Choroid plexus epithelial cell (primary cell): ENCODE results near the gene BSND.

Experiments
- DNase-seq: peaks from one replicate; pipeline ENCODE4 v3.0.0-alpha.2; 2010; ENCODE audit warnings: low read depth
- H3K4me3 ChIP-seq: 2 replicates; pipeline ENCODE4 v1.5.1; 2011; ENCODE audit warnings: low read depth, mild to moderate bottlenecking, control low read depth, low read length, moderate library complexity
- CTCF ChIP-seq: conservative IDR thresholded peaks from 2 replicates; pipeline ENCODE4 v1.5.1; 2011; ENCODE audit warnings: low read depth, mild to moderate bottlenecking, control low read depth, inconsistent platforms, low read length, moderate library complexity

BSND gene

GRCh38 chr1:54991939-54992338, 6.8 kb upstream of the BSND start:
- DNase-seq: no peak
- H3K4me3 ChIP-seq: no peak overlapping the region
- no peak for TF ChIP-seq CTCF

- H3K4me3 ChIP-seq: no peak overlapping the region
- no peak for TF ChIP-seq CTCF
Measured at GRCh38 chr1:54993140-54993539, 5.6 kb upstream of the BSND start.

GRCh38 chr1:54994355-54994990, 4.3 kb upstream of the BSND start:
- no peak for DNase-seq
- H3K4me3 ChIP-seq: no peak overlapping the region
- TF ChIP-seq CTCF: no peak

More at GRCh38 chr1:54993140-54993539, 5.6 kb upstream of the BSND start:
- DNase-seq: no peak

- DNase-seq: no peak
- H3K4me3 ChIP-seq: no peak overlapping the region
- TF ChIP-seq CTCF: no peak
Measured at GRCh38 chr1:54995013-54995760, 3.5 kb upstream of the BSND start.

- no peak overlapping the region for H3K4me3 ChIP-seq
- TF ChIP-seq CTCF: no peak
- DNase-seq: no peak
Measured at GRCh38 chr1:54995835-54996234, 2.9 kb upstream of the BSND start.

GRCh38 chr1:54996359-54996868, 2.3 kb upstream of the BSND start:
- H3K4me3 ChIP-seq: peak overlapping the region; percentile 35
- peak; percentile 72 for DNase-seq

More at GRCh38 chr1:54996359-54996868, 2.3 kb upstream of the BSND start:
- TF ChIP-seq CTCF: peak; percentile 84
